Mucosa of rectum (tissue), 2 donors: ENCODE data around the gene TNPO3.

ENCODE experiments used
- H3K27ac ChIP-seq, 2 donors: one replicate each; pipeline ENCODE4 v1.7.0; 2013; ENCODE audit warnings: inconsistent platforms in 2 of 2, low read depth in 2 of 2, low read length in 2 of 2
- H3K27me3 ChIP-seq, 2 donors: one replicate each; pipeline ENCODE4 v1.7.0; 2013; ENCODE audit warnings: low read length in 2 of 2; ENCODE audit not compliant: control insufficient read depth in 2 of 2, insufficient read depth in 2 of 2
- H3K36me3 ChIP-seq, 2 donors: one replicate each; pipeline ENCODE4 v1.7.0; 2013; ENCODE audit warnings: low read length in 2 of 2; ENCODE audit not compliant: control insufficient read depth in 2 of 2, insufficient read depth in 2 of 2
- H3K4me1 ChIP-seq, 2 donors: one replicate each; pipeline ENCODE4 v1.7.0; 2013; ENCODE audit warnings: low read length in 2 of 2, mild to moderate bottlenecking in 1 of 2; ENCODE audit not compliant: control insufficient read depth in 2 of 2, insufficient read depth in 2 of 2
- H3K4me3 ChIP-seq, 2 donors: one replicate each; pipeline ENCODE4 v1.7.0; 2013; ENCODE audit warnings: low read length in 2 of 2
- H3K9ac ChIP-seq, 2 donors: one replicate each; pipeline ENCODE4 v1.7.0; 2013; ENCODE audit warnings: low read length in 2 of 2, low read depth in 1 of 2, mild to moderate bottlenecking in 1 of 2
- H3K9me3 ChIP-seq, 2 donors: one replicate each; pipeline ENCODE4 v1.7.0; 2013; ENCODE audit warnings: low read length in 2 of 2; ENCODE audit not compliant: control insufficient read depth in 2 of 2
- donor health status: healthy.
- donor health status: Normal muscosa, but diverticular disease.

The TNPO3 gene

DNA sequence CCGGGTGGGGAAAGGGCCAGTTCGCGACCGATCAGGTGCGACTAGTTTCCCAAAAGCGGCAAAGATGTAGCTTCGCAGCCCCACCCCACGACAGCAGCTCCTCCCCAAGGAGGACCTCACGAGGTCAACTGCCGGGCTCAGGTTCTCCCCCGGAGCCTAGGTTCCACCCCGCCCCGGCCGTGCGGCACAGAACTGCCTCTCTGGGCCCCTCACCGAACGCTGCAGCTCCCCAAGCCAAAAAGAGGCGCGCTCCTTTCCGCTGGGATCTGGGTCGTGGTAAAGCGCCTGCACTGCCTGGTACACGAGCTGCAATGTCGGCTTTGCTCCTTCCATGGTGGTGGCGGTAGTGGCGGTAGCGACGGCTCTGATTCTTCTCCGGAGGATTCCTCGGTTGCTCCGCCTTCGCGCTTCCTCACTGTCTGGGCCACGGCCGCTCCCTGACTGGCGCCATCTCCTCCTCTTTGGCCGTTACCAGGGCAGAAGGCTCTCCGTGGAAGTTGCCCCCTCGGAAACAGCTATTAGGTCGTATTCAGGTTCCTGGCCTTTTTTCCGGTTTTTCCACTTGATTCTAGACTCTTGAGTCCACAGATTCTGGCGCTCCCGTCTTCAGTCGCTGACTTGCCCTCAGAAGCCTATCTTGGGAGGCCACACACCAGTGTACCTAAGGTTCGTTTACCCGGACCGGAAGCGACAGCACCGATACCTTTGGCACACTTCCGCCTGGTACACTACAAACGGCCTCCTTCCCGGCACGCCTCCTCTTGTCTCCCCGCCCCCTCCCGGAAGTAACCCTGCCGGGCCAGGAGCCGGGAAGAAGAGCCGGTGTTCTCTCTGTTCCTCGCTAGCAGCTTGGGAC, at the start of gene TNPO3:
Gene TNPO3, minus strand, starts transcription at position 674 of the 856 bp plus-strand sequence. Its CDS starts 341 bp downstream, at position 333.
- Histone ChIP-seq H3K36me3 (peaks cover 2 to 3% of the 10 kb centered on the region in 2 donors), H3K4me3 (peak within 1 kb of the TSS; percentile 97 to 99), H3K9me3 (no peaks in the 10 kb centered on the region), H3K4me1 (peaks cover 11 to 12% of the 10 kb centered on the region in 2 donors), H3K27ac (peak within 1 kb of the TSS; percentile 98 to 99), H3K27me3 (no peaks in the 10 kb centered on the region), H3K9ac (peak within 1 kb of the TSS; percentile 89 to 98)

GRCh38 chr7:129103561-129104324, 48.8 kb upstream of the TNPO3 start:
- Histone ChIP-seq H3K4me3 (no peak overlapping the region), H3K36me3 (no peaks in the 10 kb centered on the region), H3K27me3 (no peaks in the 10 kb centered on the region), H3K27ac (peak overlapping the region in 1 of 2 donors; percentile 58), H3K9me3 (no peaks in the 10 kb centered on the region), H3K9ac (no peak overlapping the region), H3K4me1 (peaks cover 8 to 16% of the 10 kb centered on the region in 2 donors)

GRCh38 chr7:129101746-129102145, 46.8 kb upstream of the TNPO3 start:
- Histone ChIP-seq H3K9ac (no peak overlapping the region), H3K4me1 (peaks cover 8 to 16% of the 10 kb centered on the region in 2 donors), H3K27ac (no peak overlapping the region), H3K27me3 (no peaks in the 10 kb centered on the region), H3K4me3 (no peak overlapping the region), H3K9me3 (no peaks in the 10 kb centered on the region), H3K36me3 (no peaks in the 10 kb centered on the region)

- no peaks in the 10 kb centered on the region for H3K27me3 ChIP-seq
- H3K4me1 ChIP-seq = peaks cover 8 to 16% of the 10 kb centered on the region in 2 donors
- H3K27ac ChIP-seq = peak overlapping the region in 1 of 2 donors; percentile 45
- no peak overlapping the region for H3K9ac ChIP-seq
- H3K36me3 ChIP-seq = no peaks in the 10 kb centered on the region
- H3K4me3 ChIP-seq = no peak overlapping the region
- H3K9me3 ChIP-seq = no peaks in the 10 kb centered on the region
Measured at GRCh38 chr7:129100827-129101166, 45.9 kb upstream of the TNPO3 start.

DNA sequence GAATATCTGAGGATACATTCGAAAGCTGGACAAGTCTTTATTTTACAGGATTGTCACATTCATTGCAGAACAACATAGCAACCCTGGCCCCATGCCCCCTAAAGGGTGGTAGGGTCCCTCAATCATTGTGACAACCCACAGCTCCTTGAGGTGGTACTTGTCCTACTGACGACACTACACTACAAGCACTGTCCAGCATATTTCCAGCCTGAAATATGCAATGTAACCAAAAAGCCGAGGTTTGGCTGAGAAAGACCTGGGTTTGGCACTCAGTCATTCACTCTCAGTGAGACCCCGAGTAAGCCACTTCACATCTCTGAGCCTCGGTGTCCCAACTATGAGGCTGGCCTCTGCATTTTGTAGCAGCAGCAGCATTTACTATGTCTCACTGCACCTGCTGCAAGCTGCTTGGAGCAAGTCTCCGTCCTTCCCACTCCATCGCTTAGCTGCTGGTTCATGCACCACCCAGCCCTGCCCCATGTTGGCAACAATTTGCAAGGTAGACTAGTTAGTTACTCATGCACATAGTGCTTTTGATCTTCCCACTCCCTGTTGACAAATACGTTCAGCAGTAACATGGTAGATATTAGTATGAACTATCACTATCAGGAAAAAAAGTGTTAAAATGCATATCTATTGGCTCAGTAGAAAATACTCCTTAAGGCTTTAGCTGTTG, 43.6 kb upstream of the TNPO3 start:
- Histone ChIP-seq H3K4me3 (no peak overlapping the region), H3K4me1 (peaks cover 8 to 16% of the 10 kb centered on the region in 2 donors), H3K9ac (no peak overlapping the region), H3K9me3 (no peaks in the 10 kb centered on the region), H3K27ac (no peak overlapping the region), H3K36me3 (no peaks in the 10 kb centered on the region), H3K27me3 (no peaks in the 10 kb centered on the region)

GRCh38 chr7:129095258-129095657, 40.3 kb upstream of the TNPO3 start:
- Histone ChIP-seq H3K9me3 (no peaks in the 10 kb centered on the region), H3K4me3 (no peak overlapping the region), H3K9ac (no peak overlapping the region), H3K4me1 (peaks cover 0 to 2% of the 10 kb centered on the region in 2 donors), H3K27me3 (no peaks in the 10 kb centered on the region), H3K27ac (no peak overlapping the region), H3K36me3 (no peaks in the 10 kb centered on the region)

DNA sequence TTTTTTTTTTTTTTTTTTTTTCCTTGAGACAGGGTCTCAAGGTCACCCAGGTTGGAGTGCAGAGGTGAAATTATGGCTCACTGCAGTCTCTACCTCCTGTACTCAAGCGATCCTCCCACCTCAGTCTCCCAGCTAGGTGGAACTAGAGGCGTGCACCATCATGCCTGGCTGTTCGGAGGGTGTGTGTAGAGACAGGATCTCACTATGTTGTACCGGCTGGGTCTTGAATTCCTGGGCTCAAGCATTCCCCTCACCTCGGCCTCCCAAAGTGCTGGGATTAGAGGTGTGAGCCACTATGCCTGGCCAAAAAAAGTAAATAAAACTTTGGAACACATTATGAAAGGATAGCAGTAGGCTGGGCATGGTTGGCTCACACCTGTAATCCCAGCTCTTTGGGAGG, 39.6 kb upstream of the TNPO3 start:
- Histone ChIP-seq H3K9me3 (no peaks in the 10 kb centered on the region), H3K9ac (no peak overlapping the region), H3K27me3 (no peaks in the 10 kb centered on the region), H3K36me3 (no peaks in the 10 kb centered on the region), H3K27ac (no peak overlapping the region), H3K4me3 (no peak overlapping the region), H3K4me1 (peaks cover 0 to 2% of the 10 kb centered on the region in 2 donors)

DNA sequence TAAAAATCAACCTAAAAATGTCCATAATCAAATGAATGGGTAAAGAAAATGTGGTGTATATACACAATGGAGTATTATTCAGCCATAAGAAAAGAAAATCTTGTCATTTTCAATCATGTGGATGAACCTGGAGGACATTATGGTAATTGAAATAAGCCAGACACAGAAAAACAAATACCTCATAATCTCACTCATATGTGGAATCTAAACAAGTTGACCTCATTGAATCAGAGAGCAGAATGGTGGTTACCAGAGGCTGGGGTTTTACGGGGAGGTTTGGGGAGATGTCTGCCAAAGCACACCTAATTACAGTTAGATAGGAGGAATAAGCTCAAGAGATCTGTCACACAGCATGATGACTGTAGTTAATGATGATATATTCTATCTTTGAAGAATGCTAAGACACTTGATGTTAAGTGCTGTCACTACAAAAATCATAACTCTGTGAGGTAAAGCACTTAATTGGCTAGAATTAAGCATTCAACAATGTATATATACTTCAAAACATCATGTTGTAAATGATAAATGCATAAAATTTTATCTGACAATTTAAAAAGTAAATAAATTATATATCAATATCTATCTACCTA, 39.1 kb upstream of the TNPO3 start:
- H3K9me3 ChIP-seq = no peaks in the 10 kb centered on the region
- H3K27me3 ChIP-seq = no peaks in the 10 kb centered on the region
- H3K27ac ChIP-seq = no peak overlapping the region
- no peak overlapping the region for H3K9ac ChIP-seq
- H3K4me1 ChIP-seq = peaks cover 0 to 2% of the 10 kb centered on the region in 2 donors
- H3K36me3 ChIP-seq = no peaks in the 10 kb centered on the region
- H3K4me3 ChIP-seq = no peak overlapping the region

- Histone ChIP-seq H3K9me3 (no peaks in the 10 kb centered on the region), H3K4me3 (no peak overlapping the region)
Measured at GRCh38 chr7:129091484-129092002, 36.6 kb upstream of the TNPO3 start.

More at GRCh38 chr7:129091484-129092002, 36.6 kb upstream of the TNPO3 start:
- no peak overlapping the region for H3K9ac ChIP-seq
- H3K4me1 ChIP-seq = peaks cover 0 to 2% of the 10 kb centered on the region in 2 donors
- H3K27ac ChIP-seq = no peak overlapping the region
- no peaks in the 10 kb centered on the region for H3K36me3 ChIP-seq
- no peaks in the 10 kb centered on the region for H3K27me3 ChIP-seq
